GM13977 (cell line): ENCODE results near the gene TTC14.

Source experiments
- DNase-seq: peaks from one replicate; pipeline ENCODE4 v3.0.0; 2012; ENCODE audit warnings: low spot score
- CTCF ChIP-seq: IDR thresholded peaks from 2 replicates; pipeline ENCODE4 v1.5.1; 2012; ENCODE audit warnings: mild to moderate bottlenecking, control low read depth; ENCODE audit not compliant: insufficient read depth; ENCODE audit errors: extremely low read depth, missing control alignments
- in situ Hi-C: fragments of 300-500 bp; cut with MboI; formaldehyde crosslinking; loops from one replicate; pipeline ENCODE4 v1.12.0; 2022; ENCODE audit warnings: low sequenced_read_pairs, low pct_unique_long_range_greater_than_20kb, mixed read lengths, inconsistent platforms; ENCODE audit not compliant: unreplicated experiment

Gene TTC14

GRCh38 chr3:180656406-180656805 lies 54.4 kb downstream of the TTC14 start:
- in situ Hi-C loops: no loop called here
- no peak for TF ChIP-seq CTCF

GRCh38 chr3:180657094-180657493 lies 55.1 kb downstream of the TTC14 start:
- in situ Hi-C loops: no loop called here
- no peak for TF ChIP-seq CTCF
- DNase-seq: no peak

More at GRCh38 chr3:180656406-180656805, 54.4 kb downstream of the TTC14 start:
- no peak for DNase-seq
